SIG-M5 treated with dmso at 0.1 percent for 504 hours (cell line): Measurements from ENCODE around the gene PLXNA4.

Source experiments
- DNase-seq: peaks from one replicate; lab custom pipeline; 2025; ENCODE audit not compliant: unreplicated experiment; lab: John Stamatoyannopoulos, UW

The PLXNA4 gene

GRCh38 chr7:132590162-132590561, 13.9 kb upstream of the PLXNA4 start:
- DNase-seq: no peak

DNA sequence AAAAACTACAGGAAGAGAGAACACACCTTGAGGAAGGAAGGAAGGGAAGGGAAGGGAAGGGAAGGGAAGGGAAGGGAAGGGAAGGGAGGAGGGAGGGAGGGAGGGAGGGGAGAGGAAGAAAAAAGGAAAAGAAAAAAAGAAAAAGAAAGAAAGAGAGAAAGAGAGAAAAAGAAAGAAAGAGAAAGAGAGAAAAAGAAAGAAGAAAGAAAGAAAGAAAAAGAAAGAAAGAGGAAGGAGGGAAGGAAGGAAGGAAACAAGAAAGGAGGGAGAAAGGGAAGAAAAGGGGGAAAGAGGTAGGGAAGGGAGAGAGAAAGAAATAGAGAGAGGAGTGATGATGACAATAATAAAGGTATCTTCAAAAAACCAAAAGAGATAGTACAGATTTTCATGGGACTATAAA, 12.3 kb upstream of the PLXNA4 start:
- DNase-seq: no peak

- DNase-seq: no peak
Observed at GRCh38 chr7:132584796-132585494, 8.7 kb upstream of the PLXNA4 start.

GRCh38 chr7:132581431-132581830, 5.2 kb upstream of the PLXNA4 start:
- no peak for DNase-seq

- DNase-seq: peak; percentile 69
Observed at GRCh38 chr7:132580717-132581285, 4.5 kb upstream of the PLXNA4 start.

- peak; percentile 17 for DNase-seq
Observed at GRCh38 chr7:132580277-132580676, 4.0 kb upstream of the PLXNA4 start.

DNA sequence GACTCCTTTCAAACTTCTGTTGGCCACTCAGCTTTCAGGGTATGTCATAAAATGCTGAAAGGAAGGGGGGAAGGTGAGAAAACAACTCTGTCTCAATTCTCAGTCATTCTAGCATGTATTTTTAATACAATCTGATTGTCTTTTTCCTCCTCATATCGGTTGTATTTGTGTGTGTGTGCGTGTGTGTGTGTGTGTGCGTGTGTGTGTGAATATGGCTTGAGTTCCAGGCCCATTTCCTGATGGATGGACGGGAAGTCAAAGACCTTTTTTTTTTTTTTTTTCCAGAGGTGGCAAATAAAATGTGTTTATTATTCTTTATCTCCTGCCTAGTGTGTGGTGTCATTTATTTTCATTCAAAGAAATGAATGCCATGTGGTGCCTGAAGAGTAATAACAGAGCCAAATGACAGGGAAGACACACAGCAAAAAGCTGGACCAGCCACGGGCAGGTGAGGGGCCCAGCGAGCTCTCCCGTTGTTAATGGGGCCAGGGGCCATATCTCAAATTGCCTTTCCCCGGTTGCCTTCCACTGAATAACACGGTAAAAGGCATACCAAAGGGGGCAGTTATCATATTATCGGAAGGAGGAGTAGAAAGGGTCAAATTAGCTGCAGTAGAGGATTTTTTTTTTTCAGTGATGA, 3.1 kb upstream of the PLXNA4 start:
- no peak for DNase-seq

DNA sequence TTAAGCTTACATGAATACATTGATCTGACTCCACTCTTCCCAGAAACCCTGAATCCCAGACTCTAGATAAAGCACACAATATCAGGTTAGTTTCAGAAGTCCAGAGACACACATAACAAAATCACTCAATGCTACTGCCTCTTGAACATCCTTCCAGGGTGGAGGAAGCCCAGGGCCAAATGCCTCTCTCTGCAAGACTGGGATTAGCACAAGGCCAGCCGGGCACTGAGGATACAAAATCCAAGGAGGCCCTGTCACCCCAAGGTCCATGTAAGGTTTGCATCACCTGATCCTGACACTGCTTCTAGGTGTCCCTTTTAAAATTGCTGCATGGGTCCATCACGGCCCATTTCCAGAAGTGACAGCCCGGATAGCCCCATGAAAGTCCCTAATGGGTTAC, 2.6 kb upstream of the PLXNA4 start:
- no peak for DNase-seq

GRCh38 chr7:132578050-132578370, 1.7 kb upstream of the PLXNA4 start:
- no peak for DNase-seq

DNA sequence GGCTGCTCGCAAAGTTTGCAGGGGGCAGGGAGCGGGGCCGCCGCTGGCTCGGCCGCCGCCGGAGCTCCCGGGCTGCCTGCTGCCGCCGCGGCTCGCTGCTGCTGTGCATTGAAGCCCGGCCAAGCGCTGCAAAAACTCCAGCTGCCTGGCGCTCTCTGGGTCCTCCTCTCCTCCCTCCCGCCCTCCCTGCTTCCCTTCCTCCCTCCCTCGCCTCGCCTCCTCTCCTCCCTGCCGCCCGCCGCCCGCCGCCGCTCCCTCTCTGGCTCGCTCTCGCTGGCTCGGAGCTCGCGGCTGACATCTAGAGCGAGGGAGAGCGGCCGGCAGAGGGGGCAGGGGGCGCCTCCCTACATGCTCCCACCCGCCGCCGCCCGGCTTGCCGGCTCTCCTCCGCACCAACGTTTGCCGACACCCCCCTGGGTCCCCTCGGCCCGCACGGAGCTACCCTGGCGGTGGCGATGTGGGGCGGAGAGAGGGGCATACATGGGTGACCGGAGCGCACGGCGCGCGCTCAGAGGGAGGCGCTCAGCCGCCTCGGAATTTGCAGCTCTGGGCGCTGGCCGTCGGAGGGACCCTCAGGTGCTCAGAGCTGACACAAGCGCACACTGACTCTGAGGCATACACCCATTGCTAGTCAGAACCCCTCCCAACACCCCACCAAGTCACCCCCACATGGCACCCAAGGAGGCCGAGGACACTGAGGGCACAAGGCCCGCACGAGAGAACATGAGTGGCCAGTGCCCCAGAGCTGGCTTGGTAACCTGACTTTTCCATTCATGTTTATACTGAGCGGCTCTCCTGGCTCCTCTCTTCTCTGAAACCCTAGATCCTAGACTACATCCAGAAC, 1.2 kb upstream of the PLXNA4 start:
- no peak for DNase-seq

DNA sequence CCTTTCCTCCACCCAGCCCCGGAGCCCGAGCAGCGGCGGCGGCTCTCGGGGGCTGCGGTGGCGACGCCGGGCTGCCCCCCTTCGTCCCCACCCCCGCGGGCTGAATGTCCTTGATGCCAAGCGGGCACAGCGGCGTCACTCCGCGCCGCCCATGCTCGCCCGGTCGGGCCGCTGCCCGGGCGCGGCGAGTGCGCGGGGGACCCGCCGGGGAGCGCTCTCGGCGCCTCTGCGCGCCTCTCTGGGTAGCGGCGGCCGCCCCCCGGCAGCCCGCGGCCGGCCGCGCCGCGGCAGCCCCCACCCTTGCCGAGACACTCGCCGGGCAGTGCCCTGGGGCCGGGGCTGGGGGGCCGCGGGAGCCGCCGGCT, 433 bp upstream of the PLXNA4 start:
- no peak for DNase-seq

GRCh38 chr7:132575419-132575981, 770 bp downstream of the PLXNA4 start:
- DNase-seq: no peak

DNA sequence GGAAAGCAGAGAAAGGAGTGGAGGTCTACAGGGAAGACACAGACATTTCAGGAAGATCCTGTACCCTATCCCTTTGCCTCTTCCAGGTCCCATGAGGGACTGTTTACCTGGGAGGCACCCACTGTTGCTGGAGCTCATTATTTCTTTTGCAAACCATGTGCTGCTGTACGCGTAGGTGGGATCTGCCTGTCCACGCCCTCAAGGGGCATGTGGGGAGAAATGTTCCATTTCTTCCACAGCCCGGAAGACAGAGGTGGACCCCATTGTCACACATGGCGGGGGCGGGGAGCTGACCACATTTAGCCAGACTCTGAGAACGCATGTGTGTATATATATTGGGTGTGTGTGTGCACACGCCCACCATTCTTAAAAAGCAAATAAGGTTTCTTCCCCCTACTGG, 2.0 kb downstream of the PLXNA4 start:
- no peak for DNase-seq

GRCh38 chr7:132573251-132573955, 2.9 kb downstream of the PLXNA4 start:
- DNase-seq: no peak

DNA sequence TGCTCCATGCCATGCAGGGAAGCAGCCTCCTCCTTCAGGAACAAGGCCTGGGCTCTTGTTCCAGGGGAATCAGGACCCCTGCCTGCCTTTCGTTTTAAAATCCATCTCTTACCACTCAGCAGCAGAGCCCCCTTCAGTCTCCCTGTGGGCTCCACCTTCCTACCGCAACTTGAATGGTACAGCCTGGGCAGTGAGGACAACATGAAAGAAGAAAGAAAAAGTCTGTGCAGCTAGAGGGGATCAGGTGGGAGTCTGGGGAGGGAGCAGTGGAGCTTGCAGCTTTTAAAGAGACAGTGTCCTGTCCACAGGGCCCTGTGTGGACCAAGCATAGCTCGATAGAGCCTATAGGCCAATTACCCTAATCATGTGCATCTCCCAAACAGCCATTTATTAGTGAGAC, 3.7 kb downstream of the PLXNA4 start:
- DNase-seq: no peak

- DNase-seq: no peak
Observed at GRCh38 chr7:132571970-132572369, 4.3 kb downstream of the PLXNA4 start.

DNA sequence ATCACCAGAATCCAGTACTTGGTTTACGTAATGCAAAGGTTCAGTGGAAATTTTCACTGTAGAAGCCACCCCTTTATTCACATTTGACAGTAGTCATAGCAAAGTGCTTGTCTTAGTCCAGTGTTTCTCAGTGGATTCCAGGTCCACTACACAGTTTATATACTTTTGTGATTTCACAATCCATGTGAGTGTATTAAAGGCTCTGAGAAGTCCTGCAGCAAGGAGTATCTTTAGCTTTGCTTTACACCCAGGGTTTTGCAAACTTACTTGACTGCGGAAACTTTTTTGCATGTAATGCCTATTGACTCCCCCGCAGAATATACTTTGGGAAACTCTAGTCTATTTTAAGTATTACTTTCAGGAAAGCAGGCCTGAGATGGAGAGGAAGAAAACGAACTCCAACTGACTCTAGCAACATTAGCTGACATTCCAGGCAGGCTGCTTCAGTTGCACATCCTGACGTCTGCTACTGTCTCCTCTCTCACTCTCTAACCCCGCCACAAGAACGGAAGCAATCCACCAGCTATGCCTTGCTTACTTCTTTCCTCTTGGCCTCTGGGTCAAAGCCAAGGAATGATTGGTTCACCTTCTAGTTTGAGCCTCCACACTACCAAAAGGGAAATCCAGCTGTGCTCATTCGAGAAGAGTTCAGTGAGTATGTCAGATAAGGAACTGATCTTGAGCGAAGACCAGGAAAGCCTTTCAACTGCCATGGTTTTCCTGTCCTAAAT, 6.2 kb downstream of the PLXNA4 start:
- no peak for DNase-seq

GRCh38 chr7:132568962-132569361, 7.3 kb downstream of the PLXNA4 start:
- DNase-seq: no peak

- DNase-seq: no peak
Observed at GRCh38 chr7:132565885-132566284, 10.4 kb downstream of the PLXNA4 start.

DNA sequence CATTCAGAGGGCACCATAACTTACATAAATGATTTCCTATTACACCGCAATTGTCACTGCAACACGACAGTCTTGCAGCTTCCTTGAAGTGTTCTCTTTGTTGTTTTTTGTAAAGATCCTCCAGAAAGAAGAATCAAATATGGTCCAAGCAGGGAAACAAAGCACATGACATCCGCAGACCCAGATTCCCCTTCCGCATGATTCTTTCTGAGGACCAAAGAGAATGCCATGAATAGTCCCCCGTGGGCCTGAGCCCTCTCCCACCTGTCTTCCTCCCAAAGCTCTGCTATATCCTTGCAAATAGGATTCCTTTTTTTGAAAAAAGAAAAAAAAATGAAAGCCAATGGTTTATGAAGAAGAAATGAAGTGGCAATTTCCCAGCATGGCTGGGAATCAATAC, 10.8 kb downstream of the PLXNA4 start:
- DNase-seq: no peak
